CD4-positive, alpha-beta memory T cell (primary cell): ENCODE data around the gene ST3GAL4. TPM values are rescaled to one million over a fixed set of nuclear protein-coding genes. Genes with fewer than 3 reads are reported as not detected.
"Not testable (repeated sequence)": the region's sequence is repeated elsewhere in the genome, so short reads cannot be mapped to it uniquely, and the experiment has no call there.

ENCODE experiments used
- CTCF ChIA-PET: fragments of 350-600 bp; sonication (Branson Sonifier 250); formaldehyde crosslinking; loops from one replicate; lab custom pipeline; 2021; ENCODE audit warnings: inconsistent platforms; ENCODE audit not compliant: partially characterized antibody; lab: Charles Lee
- POLR2A ChIA-PET: fragments of 350-600 bp; sonication (Branson Sonifier 250); formaldehyde crosslinking; loops from one replicate; lab custom pipeline; 2021; ENCODE audit not compliant: partially characterized antibody; lab: Charles Lee
- DNase-seq, 5 donors: peaks; one replicate each; pipeline versions ENCODE4 v3.0.0 to v3.0.0-alpha.2; 2020 to 2022; ENCODE audit warnings: mixed read lengths in 1 of 5
- H3K27ac ChIP-seq: one replicate; pipeline ENCODE4 v1.7.0; 2013; ENCODE audit warnings: low read depth, low read length
- H3K27me3 ChIP-seq: 2 replicates; pipeline ENCODE4 v1.7.0; 2013; ENCODE audit warnings: mild to moderate bottlenecking, low read length, moderate library complexity; ENCODE audit not compliant: insufficient read depth
- H3K36me3 ChIP-seq: 2 replicates; pipeline ENCODE4 v1.7.0; 2013; ENCODE audit warnings: mild to moderate bottlenecking, low read length, moderate library complexity; ENCODE audit not compliant: insufficient read depth
- H3K4me1 ChIP-seq: 2 replicates; pipeline ENCODE4 v1.7.0; 2013; ENCODE audit warnings: mild to moderate bottlenecking, low read length, moderate library complexity; ENCODE audit not compliant: insufficient read depth
- H3K4me3 ChIP-seq, 2 donors: one replicate each; pipeline ENCODE4 v1.7.0; 2013; ENCODE audit warnings: low read length in 2 of 2, mild to moderate bottlenecking in 1 of 2
- H3K9me3 ChIP-seq, 2 donors: one replicate each; pipeline ENCODE4 v1.7.0; 2013; ENCODE audit warnings: low read length in 2 of 2, control low read depth in 1 of 2; ENCODE audit not compliant: control insufficient read depth in 1 of 2
- H3K27ac Mint-ChIP-seq, 7 donors: one replicate each; pipeline ENCODE4 v1.8.0; 2020 to 2021; ENCODE audit warnings: mixed read lengths in 7 of 7, mild to moderate bottlenecking in 6 of 7, inconsistent platforms in 3 of 7, moderate library complexity in 3 of 7
- H3K27me3 Mint-ChIP-seq, 2 donors: one replicate each; pipeline ENCODE4 v1.8.0; 2020 to 2021; ENCODE audit warnings: mixed read lengths in 2 of 2
- H3K36me3 Mint-ChIP-seq, 2 donors: one replicate each; pipeline ENCODE4 v1.8.0; 2020 to 2021; ENCODE audit warnings: mixed read lengths in 2 of 2, inconsistent platforms in 1 of 2, mild to moderate bottlenecking in 1 of 2
- H3K4me1 Mint-ChIP-seq, 4 donors: one replicate each; pipeline ENCODE4 v1.8.0; 2020 to 2021; ENCODE audit warnings: mixed read lengths in 4 of 4, mild to moderate bottlenecking in 1 of 4
- H3K4me3 Mint-ChIP-seq, 8 donors: one replicate each; pipeline ENCODE4 v1.8.0; 2020 to 2021; ENCODE audit warnings: mixed read lengths in 8 of 8, mild to moderate bottlenecking in 7 of 8, moderate library complexity in 6 of 8, inconsistent platforms in 3 of 8
- H3K9me3 Mint-ChIP-seq, 8 donors: one replicate each; pipeline ENCODE4 v1.8.0; 2020 to 2021; ENCODE audit warnings: mixed read lengths in 8 of 8, mild to moderate bottlenecking in 5 of 8, inconsistent platforms in 3 of 8, moderate library complexity in 1 of 8
- intact Hi-C: fragments of 100-400 bp; cut with micrococcal nuclease; formaldehyde crosslinking; loops from one replicate; pipeline ENCODE4 v1.15.1; 2023
- polyA plus RNA-seq, 2 donors: library from polyadenylated mRNA; unstranded; fragments of 300-500 nt; fragmentation: Illumina TruSeq; gene quantifications; one replicate each; pipeline ENCODE4 v1.2.3, GENCODE V29; 2021
- total RNA-seq, 2 experiments: library from RNA; stranded (reverse); gene quantifications; one replicate each; pipeline ENCODE4 v1.2.3, GENCODE V29; 2021

The ST3GAL4 gene
- total and polyA plus RNA-seq, 4 experiments from 2014 or later: 2.6 to 5.9 (median 3.6) TPM

DNA sequence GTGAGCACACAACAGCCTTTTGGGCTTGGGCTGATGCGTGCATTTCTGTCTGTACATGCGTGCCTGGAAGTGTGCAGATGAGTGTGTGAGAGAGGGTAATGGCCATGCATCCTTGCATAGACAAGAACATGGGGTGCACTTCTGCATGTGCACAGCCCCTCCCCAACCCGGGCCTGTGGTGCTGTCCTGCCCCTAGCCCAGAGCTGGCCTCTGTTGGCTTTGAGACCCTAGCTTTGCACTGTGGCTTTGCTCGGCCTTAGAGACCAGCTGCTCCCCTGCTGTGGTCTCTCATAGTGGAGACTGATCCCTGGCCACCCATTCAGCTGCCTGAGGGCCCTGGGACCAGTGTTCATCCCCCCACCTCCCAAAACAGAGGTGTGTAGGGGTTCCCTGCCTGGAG lies 25.4 kb downstream of the ST3GAL4 start:
- H3K4me1 Mint-ChIP-seq: peaks cover 0 to under 1% (median 0%) of the 10 kb centered on the region in 4 donors
- no peaks in the 10 kb centered on the region for H3K9me3 Mint-ChIP-seq
- Histone ChIP-seq H3K27ac (no peak overlapping the region), H3K4me3 (no peak overlapping the region), H3K4me1 (no peaks in the 10 kb centered on the region), H3K36me3 (no peaks in the 10 kb centered on the region), H3K9me3 (no peaks in the 10 kb centered on the region), H3K27me3 (no peaks in the 10 kb centered on the region)
- no peak overlapping the region for H3K4me3 Mint-ChIP-seq
- peak overlapping the region in 1 of 7 donors; percentile 24 for H3K27ac Mint-ChIP-seq
- intact Hi-C loops: no loop called here
- CTCF ChIA-PET: no interaction called here
- POLR2A ChIA-PET: no interaction called here
- DNase-seq: no peak
- H3K27me3 Mint-ChIP-seq: no peaks in the 10 kb centered on the region
- H3K36me3 Mint-ChIP-seq: no peaks in the 10 kb centered on the region

DNA sequence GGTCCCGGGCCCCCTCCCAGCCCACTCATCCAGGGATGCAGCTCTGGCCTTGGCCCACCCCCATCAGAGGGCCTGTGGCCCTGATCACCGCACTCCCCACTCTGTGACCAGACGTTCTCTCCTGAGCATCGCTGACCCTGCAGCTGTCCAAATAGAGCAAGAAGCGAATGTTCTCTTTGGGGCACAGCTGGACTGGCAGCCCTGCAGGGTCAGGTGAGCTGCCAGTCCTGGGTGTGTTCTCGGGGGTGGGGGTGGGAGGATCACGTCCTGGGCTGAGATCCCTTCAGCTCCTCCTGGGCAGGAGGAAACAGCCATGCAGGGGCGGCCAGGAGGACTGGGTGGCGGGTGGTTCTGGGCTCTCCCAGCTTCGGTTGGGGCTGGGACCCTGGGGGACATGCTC lies 26.5 kb downstream of the ST3GAL4 start:
- H3K4me3 ChIP-seq, H3K27ac Mint-ChIP-seq, H3K27me3 Mint-ChIP-seq, H3K36me3 ChIP-seq, DNase-seq, H3K9me3 Mint-ChIP-seq, H3K27ac ChIP-seq, H3K4me1 ChIP-seq, H3K27me3 ChIP-seq, CTCF ChIA-PET, H3K4me1 Mint-ChIP-seq, POLR2A ChIA-PET, H3K36me3 Mint-ChIP-seq, H3K4me3 Mint-ChIP-seq, intact Hi-C loops, H3K9me3 ChIP-seq: not testable (repeated sequence)

DNA sequence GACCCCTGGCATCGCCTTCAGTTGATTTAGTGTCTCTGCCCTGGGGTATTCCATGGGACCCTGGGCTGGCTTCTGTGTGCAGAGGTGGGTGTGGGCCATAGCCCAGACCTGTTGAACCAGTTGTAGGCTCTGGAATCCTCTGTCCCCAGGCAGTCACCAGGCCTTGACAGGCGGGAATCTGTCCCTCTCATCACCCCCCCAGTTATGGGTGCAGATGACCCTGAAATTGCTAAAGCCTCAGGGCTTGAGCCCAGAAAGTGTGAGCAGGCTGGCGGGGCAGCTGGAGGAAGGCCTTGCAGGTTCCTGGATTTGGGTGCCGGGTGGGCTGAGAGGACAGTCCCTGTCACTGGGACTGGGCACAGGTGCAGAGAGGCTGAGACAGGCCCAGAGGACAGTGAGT lies 27.2 kb downstream of the ST3GAL4 start:
- DNase-seq, H3K4me1 ChIP-seq, H3K36me3 Mint-ChIP-seq, intact Hi-C loops, H3K27ac Mint-ChIP-seq, H3K36me3 ChIP-seq, H3K9me3 ChIP-seq, H3K27ac ChIP-seq, CTCF ChIA-PET, H3K27me3 ChIP-seq, H3K4me3 ChIP-seq, H3K27me3 Mint-ChIP-seq, H3K4me1 Mint-ChIP-seq, H3K4me3 Mint-ChIP-seq, POLR2A ChIA-PET, H3K9me3 Mint-ChIP-seq: not testable (repeated sequence)

DNA sequence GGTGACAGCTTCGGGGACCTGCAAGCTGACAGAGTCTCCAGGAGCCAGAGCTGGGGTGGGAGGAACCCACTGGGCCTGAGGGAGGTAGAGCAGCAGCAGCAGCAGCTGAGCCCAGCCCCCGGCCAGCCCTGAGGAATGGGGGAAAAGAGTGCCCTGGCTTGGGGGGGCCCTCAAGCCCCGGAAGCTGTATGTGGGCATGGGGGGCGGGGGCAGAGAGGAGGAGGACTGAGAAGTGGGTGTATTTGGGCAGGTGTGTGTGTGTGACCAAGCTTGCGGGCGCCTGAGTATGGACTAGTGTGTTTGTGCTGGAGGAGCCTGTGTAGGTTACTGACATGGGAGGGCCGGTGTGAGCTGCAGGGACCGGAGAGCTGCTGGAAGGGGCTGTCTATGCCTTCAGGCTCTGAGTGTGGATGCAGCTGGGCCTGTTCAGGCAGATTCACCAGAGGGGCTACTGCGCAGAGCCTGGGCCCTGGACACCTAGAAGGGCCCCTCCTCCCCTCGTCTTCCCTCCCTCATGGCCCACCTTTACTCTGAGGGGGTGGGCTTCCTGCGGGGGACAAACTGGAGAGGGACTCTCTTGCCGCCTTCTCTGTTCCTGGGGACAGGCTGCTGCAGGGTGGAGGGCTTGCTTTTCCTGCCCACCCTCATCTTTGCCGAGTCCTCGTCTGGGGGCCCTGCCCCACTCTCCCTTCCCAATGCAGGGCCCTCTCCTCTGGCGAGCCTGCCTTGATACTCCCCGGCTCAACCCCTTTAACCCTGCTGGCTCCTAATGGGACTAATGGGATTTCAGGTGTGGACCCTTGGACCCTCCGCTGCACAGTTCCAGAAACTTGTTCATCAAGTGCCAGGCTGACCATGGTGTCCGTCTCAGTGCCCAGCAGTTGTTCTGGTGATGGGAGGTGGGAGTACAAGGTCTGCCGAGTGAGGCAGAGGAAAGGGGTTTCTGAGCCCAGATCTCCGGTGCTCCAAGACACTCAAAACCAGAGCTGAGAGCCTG lies 28.2 kb downstream of the ST3GAL4 start:
- H3K36me3 Mint-ChIP-seq: no peaks in the 10 kb centered on the region
- Histone ChIP-seq H3K4me3 (no peak overlapping the region), H3K4me1 (no peaks in the 10 kb centered on the region), H3K27me3 (no peaks in the 10 kb centered on the region), H3K27ac (no peak overlapping the region), H3K36me3 (no peaks in the 10 kb centered on the region), H3K9me3 (no peaks in the 10 kb centered on the region)
- H3K27me3 Mint-ChIP-seq: no peaks in the 10 kb centered on the region
- ChIA-PET CTCF (no interaction called here), POLR2A (no interaction called here)
- peaks cover 0 to 5% (median 0%) of the 10 kb centered on the region in 4 donors for H3K4me1 Mint-ChIP-seq
- intact Hi-C loops: no loop called here
- DNase-seq: no peak
- H3K4me3 Mint-ChIP-seq: no peak overlapping the region
- H3K27ac Mint-ChIP-seq: no peak overlapping the region
- H3K9me3 Mint-ChIP-seq: no peaks in the 10 kb centered on the region

DNA sequence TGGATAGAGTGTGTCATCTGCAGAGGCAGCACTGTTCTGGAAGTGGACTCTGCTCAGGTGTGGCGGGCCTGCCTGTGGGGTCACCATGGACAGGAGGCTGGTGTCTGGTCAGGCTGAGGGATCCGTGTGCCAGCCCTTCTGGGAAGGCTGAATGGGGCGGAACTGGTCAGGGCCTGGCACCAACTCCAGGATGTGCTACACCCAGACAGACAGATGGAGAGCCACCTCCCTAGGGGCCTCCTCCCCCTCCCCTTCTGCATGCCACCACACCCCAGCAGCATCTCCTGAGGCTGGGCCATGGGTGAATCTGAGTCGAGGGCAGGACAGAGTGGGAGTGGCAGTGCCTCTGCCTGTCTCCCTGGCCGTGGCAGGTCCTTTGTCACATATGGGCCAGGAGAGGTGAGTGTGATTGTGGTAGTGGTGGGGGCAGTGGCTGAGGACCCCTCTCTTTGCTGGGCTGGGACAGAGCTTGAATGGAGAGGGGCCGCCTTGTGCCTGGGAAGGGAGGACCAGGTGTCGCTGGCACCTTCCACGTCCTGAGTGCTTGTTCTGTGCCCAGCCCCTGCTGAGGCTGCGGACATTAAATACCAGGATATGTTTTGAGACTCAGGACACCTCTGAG lies 29.1 kb downstream of the ST3GAL4 start:
- Histone ChIP-seq H3K27ac (no peak overlapping the region), H3K4me3 (no peak overlapping the region), H3K27me3 (no peaks in the 10 kb centered on the region), H3K9me3 (no peaks in the 10 kb centered on the region), H3K36me3 (no peaks in the 10 kb centered on the region), H3K4me1 (no peaks in the 10 kb centered on the region)
- ChIA-PET POLR2A (no interaction called here), CTCF (interaction anchor here (1.8 kb wide), 1 partner anchor 96 kb away, joined by 4 read pairs; no protein-coding TSS in a partner anchor)
- H3K27me3 Mint-ChIP-seq: no peaks in the 10 kb centered on the region
- H3K36me3 Mint-ChIP-seq: no peaks in the 10 kb centered on the region
- H3K4me1 Mint-ChIP-seq: peaks cover 0 to 5% (median 0%) of the 10 kb centered on the region in 4 donors
- no peak overlapping the region for H3K4me3 Mint-ChIP-seq
- H3K9me3 Mint-ChIP-seq: no peaks in the 10 kb centered on the region
- intact Hi-C loops: no loop called here
- H3K27ac Mint-ChIP-seq: no peak overlapping the region
- DNase-seq: no peak

DNA sequence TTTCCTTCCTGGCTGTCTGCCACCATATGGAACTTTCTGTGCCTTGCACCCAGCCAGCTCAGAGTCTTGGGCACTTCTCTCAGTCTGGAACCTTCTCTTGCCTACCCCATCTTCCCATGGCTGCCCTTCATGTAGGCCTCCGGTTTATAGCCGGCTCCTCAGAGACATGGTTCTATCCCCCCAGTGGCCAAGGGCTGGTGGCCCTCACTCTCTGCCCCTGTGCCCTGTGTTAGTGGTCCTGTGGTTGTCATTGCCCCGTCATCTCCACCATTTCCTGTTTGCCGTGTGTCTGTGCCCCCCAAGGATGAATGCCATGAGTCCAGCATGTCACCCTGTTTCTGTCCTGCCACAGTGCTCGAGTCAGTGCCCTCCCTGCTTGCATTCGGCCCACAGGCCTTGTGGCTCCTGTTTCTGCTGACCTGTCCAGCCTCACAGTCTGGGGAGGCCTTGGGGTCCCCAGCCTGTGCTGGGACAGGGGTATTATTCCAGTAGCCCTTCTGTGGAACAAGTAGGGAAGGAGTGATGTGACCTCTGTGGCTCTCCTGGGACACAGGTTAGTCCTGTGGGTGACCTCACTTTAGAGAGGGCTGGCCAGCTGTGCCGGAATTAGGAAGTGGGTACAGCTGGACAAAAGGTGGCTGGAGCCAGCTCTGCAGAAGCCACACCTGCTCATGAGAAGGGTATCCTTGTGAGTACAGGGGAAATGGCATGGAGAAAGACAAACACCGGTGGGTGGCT lies 30.7 kb downstream of the ST3GAL4 start:
- Histone ChIP-seq H3K27ac (no peak overlapping the region), H3K9me3 (no peaks in the 10 kb centered on the region), H3K4me3 (no peak overlapping the region), H3K4me1 (no peaks in the 10 kb centered on the region), H3K36me3 (no peaks in the 10 kb centered on the region), H3K27me3 (no peaks in the 10 kb centered on the region)
- Mint-ChIP-seq H3K27me3 (no peaks in the 10 kb centered on the region), H3K27ac (no peak overlapping the region), H3K36me3 (no peaks in the 10 kb centered on the region), H3K9me3 (no peaks in the 10 kb centered on the region), H3K4me1 (peaks cover 0 to 5% (median under 1%) of the 10 kb centered on the region in 4 donors), H3K4me3 (no peak overlapping the region)
- POLR2A ChIA-PET: no interaction called here
- CTCF ChIA-PET: interaction anchor here (1.8 kb wide), 1 partner anchor 95 kb away, joined by 4 read pairs; no protein-coding TSS in a partner anchor
- intact Hi-C loops: no loop called here
- DNase-seq: no peak

DNA sequence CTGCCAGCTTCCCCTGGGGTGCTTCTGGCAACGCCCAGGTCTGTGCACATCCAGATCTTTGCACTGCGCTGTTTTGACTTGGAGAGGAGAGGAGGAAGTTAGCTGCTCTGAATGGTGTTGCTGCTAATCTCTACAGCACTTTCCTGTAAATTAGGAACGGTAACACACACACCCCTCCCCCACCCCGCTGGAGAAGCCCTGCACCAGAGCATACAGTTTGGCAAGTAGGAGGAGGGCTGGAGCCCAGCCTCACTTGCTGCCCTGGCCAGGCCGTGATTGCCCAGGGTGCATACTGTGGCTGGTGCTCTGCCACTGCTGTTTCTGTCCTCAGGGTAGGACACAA lies 31.2 kb downstream of the ST3GAL4 start:
- H3K4me1 Mint-ChIP-seq, H3K36me3 Mint-ChIP-seq, H3K36me3 ChIP-seq, H3K4me3 ChIP-seq, DNase-seq, H3K9me3 Mint-ChIP-seq, H3K27ac ChIP-seq, H3K9me3 ChIP-seq, H3K4me3 Mint-ChIP-seq, H3K27ac Mint-ChIP-seq, intact Hi-C loops, H3K4me1 ChIP-seq, POLR2A ChIA-PET, H3K27me3 Mint-ChIP-seq, H3K27me3 ChIP-seq: not testable (repeated sequence)
- CTCF ChIA-PET: interaction anchor here (1.8 kb wide), 1 partner anchor 94 kb away, joined by 4 read pairs; no protein-coding TSS in a partner anchor
